HepG2 (cell line): ENCODE data around the gene KIF20A. TPM values are rescaled to one million over a fixed set of nuclear protein-coding genes. Genes with fewer than 3 reads are reported as not detected.

Experiments used
- BORCS8-MEF2B ChIP-seq: sonication (generic); formaldehyde crosslinking; IDR thresholded peaks from 2 replicates; pipeline ENCODE4 v1.8.0; 2022; ENCODE audit warnings: mild to moderate bottlenecking, missing genetic modification reagents
- CENPBD1 ChIP-seq: sonication (generic); formaldehyde crosslinking; IDR thresholded peaks from 2 replicates; pipeline ENCODE4 v1.8.0; 2022; ENCODE audit warnings: missing genetic modification reagents, low read depth, mild to moderate bottlenecking, borderline replicate concordance
- DMAP1 ChIP-seq: IDR thresholded peaks from 2 replicates; pipeline ENCODE4 v1.6.1; 2016
- ETS1 ChIP-seq: sonication (generic); formaldehyde crosslinking; IDR thresholded peaks from 2 replicates; pipeline ENCODE4 v1.4.0; 2020; ENCODE audit warnings: missing genetic modification reagents
- FOXK2 ChIP-seq: fragments of 450-650 bp; IDR thresholded peaks from 2 replicates; pipeline ENCODE4 v1.6.1; 2016
- GATAD1 ChIP-seq: IDR thresholded peaks from 2 replicates; pipeline ENCODE4 v1.6.1; 2016; ENCODE audit warnings: missing genetic modification reagents, missing compliant biosample characterization
- GPBP1L1 ChIP-seq: sonication (generic); formaldehyde crosslinking; IDR thresholded peaks from 2 replicates; pipeline ENCODE4 v1.5.0; 2020; ENCODE audit warnings: mild to moderate bottlenecking, missing genetic modification reagents
- JUN ChIP-seq: sonication (generic); formaldehyde crosslinking; IDR thresholded peaks from 2 replicates; pipeline ENCODE4 v1.4.0; 2020; ENCODE audit warnings: mild to moderate bottlenecking, missing genetic modification reagents
- MXD4 ChIP-seq: IDR thresholded peaks from 2 replicates; pipeline ENCODE4 v1.6.1; 2016; ENCODE audit warnings: mild to moderate bottlenecking, missing biosample characterization, missing genetic modification reagents
- NFKB2 ChIP-seq: sonication (generic); formaldehyde crosslinking; IDR thresholded peaks from 2 replicates; pipeline ENCODE4 v1.4.0; 2020; ENCODE audit warnings: missing genetic modification reagents, borderline replicate concordance
- PHF21A ChIP-seq: sonication (generic); formaldehyde crosslinking; IDR thresholded peaks from 2 replicates; pipeline ENCODE4 v1.5.0; 2020; ENCODE audit warnings: mild to moderate bottlenecking, missing genetic modification reagents
- SAP130 ChIP-seq: IDR thresholded peaks from 2 replicates; pipeline ENCODE4 v1.6.1; 2016; ENCODE audit warnings: low read depth
- SMYD3 ChIP-seq: sonication (generic); formaldehyde crosslinking; IDR thresholded peaks from 2 replicates; pipeline ENCODE4 v1.8.1; 2023; ENCODE audit warnings: mild to moderate bottlenecking, missing genetic modification reagents
- SP4 ChIP-seq: sonication (generic); formaldehyde crosslinking; IDR thresholded peaks from 2 replicates; pipeline ENCODE4 v1.8.1; 2023; ENCODE audit warnings: mild to moderate bottlenecking, missing genetic modification reagents
- TBP ChIP-seq: sonication (generic); formaldehyde crosslinking; IDR thresholded peaks from 2 replicates; pipeline ENCODE4 v1.5.0; 2020; ENCODE audit warnings: missing genetic modification reagents
- ZC3H4 ChIP-seq: sonication (generic); formaldehyde crosslinking; IDR thresholded peaks from 2 replicates; pipeline ENCODE4 v1.4.0; 2020; ENCODE audit warnings: missing genetic modification reagents, borderline replicate concordance
- ZFP36 ChIP-seq: fragments of 150-350 bp; IDR thresholded peaks from 2 replicates; pipeline ENCODE4 v1.6.1; 2018; ENCODE audit warnings: borderline replicate concordance, low read length, low read depth; ENCODE audit not compliant: partially characterized antibody
- ZNF225 ChIP-seq: sonication (generic); formaldehyde crosslinking; IDR thresholded peaks from 2 replicates; pipeline ENCODE4 v1.4.0; 2020; ENCODE audit warnings: mild to moderate bottlenecking, missing genetic modification reagents
- ZNF430 ChIP-seq: sonication (generic); formaldehyde crosslinking; IDR thresholded peaks from 2 replicates; pipeline ENCODE4 v1.9.0; 2021; ENCODE audit warnings: mild to moderate bottlenecking, missing genetic modification reagents
- ZNF446 ChIP-seq: sonication (generic); formaldehyde crosslinking; IDR thresholded peaks from 2 replicates; pipeline ENCODE4 v1.5.0; 2020; ENCODE audit warnings: mild to moderate bottlenecking, missing genetic modification reagents
- ZNF569 ChIP-seq: sonication (generic); formaldehyde crosslinking; IDR thresholded peaks from 2 replicates; pipeline ENCODE4 v1.5.0; 2020; ENCODE audit warnings: mild to moderate bottlenecking, missing genetic modification reagents, moderate library complexity, borderline replicate concordance
- ZNF674 ChIP-seq: sonication (generic); formaldehyde crosslinking; IDR thresholded peaks from 2 replicates; pipeline ENCODE4 v1.5.0; 2020; ENCODE audit warnings: low read depth, mild to moderate bottlenecking, missing genetic modification reagents
- ZNF790 ChIP-seq: sonication (generic); formaldehyde crosslinking; IDR thresholded peaks from 2 replicates; pipeline ENCODE4 v1.8.0; 2022; ENCODE audit warnings: missing genetic modification reagents, mild to moderate bottlenecking, borderline replicate concordance
- polyA plus RNA-seq, 8 experiments: library from polyadenylated mRNA; depleted of rRNA in 3 of 8; stranded (reverse) in 7 of 8; unstranded in 1 of 8; fragments of >200 nt; fragmentation: Illumina TruSeq in 4 of 8; extraction: Trizol in 4 of 8; gene quantifications; 2 replicates each; pipeline versions ENCODE4 v1.2.1 to v1.2.3, GENCODE V29; 2011 to 2016; ENCODE audit warnings: low read depth in 4 of 8, missing spikeins in 1 of 8, mixed read lengths in 1 of 8; ENCODE audit not compliant: insufficient read depth in 1 of 8
- total RNA-seq, 5 experiments: library from RNA; depleted of rRNA; stranded (reverse); fragments of >200 nt; fragmentation: Illumina TruSeq; extraction: Trizol; gene quantifications; 2 replicates each; pipeline ENCODE4 v1.2.3, GENCODE V29; 2016; ENCODE audit warnings: low read depth in 1 of 5
- TF ChIP-seq, protein P1 (sequence below): IDR thresholded peaks from 2 replicates; pipeline ENCODE4 v1.6.1; 2016; ENCODE audit warnings: mild to moderate bottlenecking, missing biosample characterization, missing genetic modification reagents
- TF ChIP-seq, protein P2 (sequence below): sonication (generic); formaldehyde crosslinking; IDR thresholded peaks from 2 replicates; pipeline ENCODE4 v1.4.0; 2020; ENCODE audit warnings: missing genetic modification reagents, borderline replicate concordance

KIF20A gene
- total and polyA plus RNA-seq, 2 of the 13 experiments (the other 11 are each of a cell fraction or from before 2014, with no cell fraction given), result 17.1 to 66.8 TPM

DNA sequence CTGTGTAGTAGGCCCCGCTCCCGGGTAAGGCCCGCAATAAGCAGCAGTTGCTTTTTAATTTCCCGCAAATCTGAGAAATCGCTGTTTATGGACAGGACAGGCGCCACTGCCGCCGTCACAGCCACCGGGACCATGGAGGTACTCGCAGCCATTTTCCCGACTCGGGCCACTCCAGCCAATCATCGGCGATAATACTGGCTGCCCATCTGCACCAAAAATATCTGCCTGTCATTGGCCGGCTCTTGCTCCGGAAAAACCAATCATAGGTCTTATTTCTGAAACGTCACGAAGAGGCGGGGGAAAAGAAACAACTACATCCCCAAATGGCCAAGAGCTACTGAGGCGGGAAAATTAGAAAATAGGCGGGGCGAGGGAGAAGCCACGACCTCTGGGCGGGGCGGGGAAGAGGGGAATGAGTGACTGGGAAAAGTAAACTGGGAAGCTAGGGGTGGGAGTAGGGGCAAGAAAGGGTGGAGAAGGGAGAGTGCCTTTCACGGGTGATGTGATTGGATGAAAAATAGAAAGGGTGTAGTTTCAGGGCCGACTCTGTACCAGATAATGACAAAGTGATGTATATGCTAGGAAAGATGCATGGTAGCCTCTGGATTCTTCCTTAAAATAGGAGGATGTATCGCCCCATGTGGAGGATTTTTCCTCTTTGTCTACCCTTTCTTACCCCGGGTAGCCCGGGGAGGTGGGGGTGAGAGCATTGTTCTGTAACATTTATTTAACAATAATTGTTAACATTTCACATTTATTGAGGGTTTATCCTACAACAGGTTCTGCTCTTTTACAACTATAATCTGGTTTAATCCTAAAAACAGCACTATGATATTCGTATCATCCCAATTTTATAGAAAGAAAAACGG lies 34.5 kb downstream of the KIF20A start, which contains the start of gene CDC23 (continued):
- TF ChIP-seq GPBP1L1 (CRISPR knock-in tag), result no peak
- TF ChIP-seq ZFP36, result no peak
- peak; percentile 40 for TF ChIP-seq DMAP1 (CRISPR knock-in tag)
- TF ChIP-seq, protein P1, sequence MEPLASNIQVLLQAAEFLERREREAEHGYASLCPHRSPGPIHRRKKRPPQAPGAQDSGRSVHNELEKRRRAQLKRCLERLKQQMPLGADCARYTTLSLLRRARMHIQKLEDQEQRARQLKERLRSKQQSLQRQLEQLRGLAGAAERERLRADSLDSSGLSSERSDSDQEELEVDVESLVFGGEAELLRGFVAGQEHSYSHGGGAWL (CRISPR knock-in tag), result no peak
- TF ChIP-seq SP4 (CRISPR knock-in tag), result peak; percentile 92
- TF ChIP-seq SMYD3 (CRISPR knock-in tag), result peak; percentile 72; the same call in 1 of the 2 replicates
- no peak for TF ChIP-seq ZNF790
- TF ChIP-seq FOXK2, result peak; percentile 91
- TF ChIP-seq JUN (CRISPR knock-in tag), result no peak
- peak; percentile 93 for TF ChIP-seq SAP130 (CRISPR knock-in tag)
- 0 out of 2 replicates have a peak, but pooled peaks have one; percentile 41 for TF ChIP-seq ZNF430
- TF ChIP-seq, protein P2, sequence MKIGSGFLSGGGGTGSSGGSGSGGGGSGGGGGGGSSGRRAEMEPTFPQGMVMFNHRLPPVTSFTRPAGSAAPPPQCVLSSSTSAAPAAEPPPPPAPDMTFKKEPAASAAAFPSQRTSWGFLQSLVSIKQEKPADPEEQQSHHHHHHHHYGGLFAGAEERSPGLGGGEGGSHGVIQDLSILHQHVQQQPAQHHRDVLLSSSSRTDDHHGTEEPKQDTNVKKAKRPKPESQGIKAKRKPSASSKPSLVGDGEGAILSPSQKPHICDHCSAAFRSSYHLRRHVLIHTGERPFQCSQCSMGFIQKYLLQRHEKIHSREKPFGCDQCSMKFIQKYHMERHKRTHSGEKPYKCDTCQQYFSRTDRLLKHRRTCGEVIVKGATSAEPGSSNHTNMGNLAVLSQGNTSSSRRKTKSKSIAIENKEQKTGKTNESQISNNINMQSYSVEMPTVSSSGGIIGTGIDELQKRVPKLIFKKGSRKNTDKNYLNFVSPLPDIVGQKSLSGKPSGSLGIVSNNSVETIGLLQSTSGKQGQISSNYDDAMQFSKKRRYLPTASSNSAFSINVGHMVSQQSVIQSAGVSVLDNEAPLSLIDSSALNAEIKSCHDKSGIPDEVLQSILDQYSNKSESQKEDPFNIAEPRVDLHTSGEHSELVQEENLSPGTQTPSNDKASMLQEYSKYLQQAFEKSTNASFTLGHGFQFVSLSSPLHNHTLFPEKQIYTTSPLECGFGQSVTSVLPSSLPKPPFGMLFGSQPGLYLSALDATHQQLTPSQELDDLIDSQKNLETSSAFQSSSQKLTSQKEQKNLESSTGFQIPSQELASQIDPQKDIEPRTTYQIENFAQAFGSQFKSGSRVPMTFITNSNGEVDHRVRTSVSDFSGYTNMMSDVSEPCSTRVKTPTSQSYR (CRISPR knock-in tag), result no peak
- TF ChIP-seq ZNF674 (CRISPR knock-in tag), result no peak
- TF ChIP-seq GATAD1 (CRISPR knock-in tag), result peak; percentile 98
- no peak for TF ChIP-seq ZNF446 (CRISPR knock-in tag)
- TF ChIP-seq ZNF569, result no peak
- TF ChIP-seq PHF21A (CRISPR knock-in tag), result no peak; the same call in 1 of the 2 replicates
- no peak for TF ChIP-seq TBP (CRISPR knock-in tag)
- TF ChIP-seq CENPBD1, result no peak
- TF ChIP-seq ETS1 (CRISPR knock-in tag), result no peak
- no peak for TF ChIP-seq ZC3H4 (CRISPR knock-in tag)
- TF ChIP-seq MXD4 (CRISPR knock-in tag), result peak; percentile 80
- TF ChIP-seq ZNF225 (CRISPR knock-in tag), result peak; percentile 62; the same call in 1 of the 2 replicates
- peak; percentile 48; the same call in 1 of the 2 replicates for TF ChIP-seq NFKB2
- TF ChIP-seq BORCS8-MEF2B (CRISPR knock-in tag), result peak; percentile 81
